WERI-Rb-1 (cell line): Measurements from ENCODE around the gene CIRBP.
"Not testable (repeated sequence)": the region's sequence is repeated elsewhere in the genome, so short reads cannot be mapped to it uniquely, and the experiment has no call there.

Experiments
- DNase-seq: peaks from one replicate; pipeline ENCODE4 v3.0.0-alpha.2; 2020
- H3K27ac ChIP-seq: fragments of 250-450 bp; sonication (Bioruptor Pico); 2 replicates; pipeline ENCODE4 v1.5.1; 2020; ENCODE audit warnings: mild to moderate bottlenecking, moderate library complexity
- H3K27me3 ChIP-seq: fragments of 250-450 bp; sonication (Bioruptor Pico); 2 replicates; pipeline ENCODE4 v1.5.1; 2021; ENCODE audit warnings: mild to moderate bottlenecking, low read depth, moderate library complexity; ENCODE audit not compliant: insufficient read depth, severe bottlenecking
- H3K36me3 ChIP-seq: fragments of 250-450 bp; sonication (Bioruptor Pico); 2 replicates; pipeline ENCODE4 v1.5.1; 2020; ENCODE audit warnings: mild to moderate bottlenecking, moderate library complexity
- H3K4me3 ChIP-seq: 2 replicates; pipeline ENCODE4 v1.5.1; 2011; ENCODE audit warnings: low read depth, mild to moderate bottlenecking, control low read depth, low read length
- H3K9me3 ChIP-seq: fragments of 250-450 bp; sonication (Bioruptor Pico); 2 replicates; pipeline ENCODE4 v1.5.1; 2021; ENCODE audit warnings: mild to moderate bottlenecking, moderate library complexity; ENCODE audit not compliant: severe bottlenecking
- CTCF ChIP-seq: IDR thresholded peaks from 2 replicates; pipeline ENCODE4 v1.5.1; 2011; ENCODE audit warnings: low read depth, mild to moderate bottlenecking, control low read depth, inconsistent platforms, low read length

Gene CIRBP

GRCh38 chr19:1246265-1247087, 22.7 kb upstream of the CIRBP start:
- H3K4me3 ChIP-seq, H3K27me3 ChIP-seq, H3K9me3 ChIP-seq: not testable (repeated sequence)
- Histone ChIP-seq H3K27ac (peak overlapping the region; percentile 46), H3K36me3 (peaks cover 26% of the 10 kb centered on the region)
- TF ChIP-seq CTCF: peak; percentile 28; the same call in 1 of the 2 replicates
- peak; percentile 51 for DNase-seq

- H3K27me3 ChIP-seq: no peaks in the 10 kb centered on the region
- no peak for TF ChIP-seq CTCF
- H3K9me3 ChIP-seq: no peaks in the 10 kb centered on the region
- H3K4me3 ChIP-seq: peak overlapping the region; percentile 66
- no peak for DNase-seq
- peaks cover 37% of the 10 kb centered on the region for H3K36me3 ChIP-seq
- peak overlapping the region; percentile 100 for H3K27ac ChIP-seq
These were observed 21.4 kb upstream of the CIRBP start for GRCh38 chr19:1247748-1248138.

GRCh38 chr19:1248139-1248785, 20.9 kb upstream of the CIRBP start, which contains the start of gene MIDN:
TSS of gene MIDN (plus strand) at chr19:1248583. CDS start at chr19:1250297, 1,714 bp downstream.
- peak; percentile 80 for DNase-seq
- Histone ChIP-seq H3K27me3 (no peaks in the 10 kb centered on the region), H3K9me3 (no peaks in the 10 kb centered on the region), H3K36me3 (peaks cover 38% of the 10 kb centered on the region), H3K27ac (peak within 1 kb of the TSS; percentile 100), H3K4me3 (peak within 1 kb of the TSS; percentile 66)
- peak; percentile 61 for TF ChIP-seq CTCF

- Histone ChIP-seq H3K36me3 (peaks cover 40% of the 10 kb centered on the region), H3K27ac (peak overlapping the region; percentile 100), H3K9me3 (no peaks in the 10 kb centered on the region), H3K27me3 (no peaks in the 10 kb centered on the region), H3K4me3 (peak overlapping the region; percentile 66)
- TF ChIP-seq CTCF: peak; percentile 81
- peak; percentile 88 for DNase-seq
These were observed 20.3 kb upstream of the CIRBP start for GRCh38 chr19:1248786-1249297.

GRCh38 chr19:1249298-1249989, 19.7 kb upstream of the CIRBP start:
- peak; percentile 91 for DNase-seq
- peaks cover 42% of the 10 kb centered on the region for H3K36me3 ChIP-seq
- H3K9me3 ChIP-seq: no peaks in the 10 kb centered on the region
- peak overlapping the region; percentile 100 for H3K27ac ChIP-seq
- H3K4me3 ChIP-seq: peak overlapping the region; percentile 83
- no peaks in the 10 kb centered on the region for H3K27me3 ChIP-seq
- TF ChIP-seq CTCF: no peak
